ENCODE measurements around the gene SLC33A1.

DNA sequence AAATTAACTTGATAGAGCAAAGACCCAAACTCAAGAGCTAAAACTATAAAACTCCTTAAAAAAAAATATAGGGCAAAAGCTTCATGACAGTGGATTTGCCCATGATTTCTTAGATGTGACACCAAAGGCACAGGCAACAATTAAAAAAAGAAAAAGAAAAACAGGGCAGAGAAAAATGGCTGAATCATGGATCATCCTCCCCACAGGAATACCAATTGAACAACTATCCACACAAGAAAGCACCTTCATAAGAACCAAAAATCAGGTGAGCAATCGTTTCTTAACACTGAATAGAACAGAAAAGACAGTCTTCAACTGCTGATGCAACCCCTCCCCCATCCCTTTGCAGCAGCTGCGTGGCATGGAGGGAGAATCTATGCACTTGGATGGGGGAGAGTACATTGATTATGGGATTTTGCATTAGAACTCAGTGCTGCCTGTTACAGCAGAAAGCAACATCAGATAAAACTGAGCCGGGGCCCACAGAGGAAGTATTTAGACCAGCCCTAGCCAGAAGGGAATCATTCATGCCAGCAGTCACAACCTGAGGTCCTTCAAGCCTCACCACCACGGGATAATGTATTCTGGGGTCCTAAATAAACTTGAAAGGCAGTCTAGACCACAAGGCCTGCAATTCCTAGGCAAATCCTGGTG, 63.8 kb downstream of the SLC33A1 start:
- TF ChIP-seq POLR2A (IDR thresholded peaks at IDR 0.05; ENCODE audit: low read depth, low read length) (no peak), POLR2AphosphoS5 (IDR thresholded peaks at IDR 0.05; ENCODE audit: low read depth, low read length) (no peak)

Measured in GM12892 (cell line).